AG20443 (cell line): ENCODE results near the gene NSG2.

Source experiments
- DNase-seq: peaks from one replicate; pipeline ENCODE4 v3.0.0; 2012; ENCODE audit warnings: low spot score, mixed read lengths

NSG2 gene

GRCh38 chr5:174149989-174150388 lies 104.5 kb downstream of the NSG2 start:
- DNase-seq: no peak

- DNase-seq: no peak
Observed at GRCh38 chr5:174151599-174152181, 106.2 kb downstream of the NSG2 start.

GRCh38 chr5:174154559-174154958 lies 109.1 kb downstream of the NSG2 start:
- DNase-seq: no peak

GRCh38 chr5:174155281-174155680 lies 109.8 kb downstream of the NSG2 start:
- no peak for DNase-seq

GRCh38 chr5:174155706-174156105 lies 110.2 kb downstream of the NSG2 start:
- no peak for DNase-seq

- DNase-seq: no peak
Observed at GRCh38 chr5:174157048-174157447, 111.5 kb downstream of the NSG2 start.
